HEK293 (cell line): Measurements from ENCODE around the gene PRTG.

Experiments used
- CTCF ChIA-PET: fragments of 350-600 bp; formaldehyde crosslinking; extraction: SDS; loops from one replicate; lab custom pipeline; 2021; ENCODE audit warnings: antibody characterized with exemption; lab: Yijun Ruan, JAX
- POLR2A ChIA-PET: fragments of 300-600 bp; formaldehyde crosslinking; extraction: SDS; loops from one replicate; lab custom pipeline; 2020; ENCODE audit warnings: antibody characterized with exemption, inconsistent platforms; lab: Yijun Ruan, JAX
- H3K27ac ChIP-seq: fragments of 200-500 bp; sonication (Bioruptor generic); 2 replicates; pipeline ENCODE4 v1.5.1; 2014; ENCODE audit warnings: low read depth, low read length, control low read depth, inconsistent platforms; ENCODE audit errors: extremely low read depth
- H3K36me3 ChIP-seq, 2 experiments: fragments of 200-500 bp in 1 of 2; sonication (Bioruptor generic) in 1 of 2; 1 replicate in 1 of 2; 2 replicates in 1 of 2; pipeline ENCODE4 v1.5.1; 2014 to 2017; ENCODE audit warnings: inconsistent platforms in 2 of 2, low read length in 2 of 2; ENCODE audit not compliant: control insufficient read depth in 2 of 2, insufficient read depth in 1 of 2
- H3K4me1 ChIP-seq: fragments of 200-500 bp; sonication (Bioruptor generic); 2 replicates; pipeline ENCODE4 v1.5.1; 2014; ENCODE audit warnings: mild to moderate bottlenecking, low read length, inconsistent platforms; ENCODE audit not compliant: control insufficient read depth, insufficient read depth
- H3K4me3 ChIP-seq: 2 replicates; pipeline ENCODE4 v1.5.1; 2011; ENCODE audit warnings: low read depth, mild to moderate bottlenecking, control low read depth, low read length, moderate library complexity
- H3K9me3 ChIP-seq: fragments of 200-500 bp; sonication (Bioruptor generic); 2 replicates; pipeline ENCODE4 v1.5.1; 2014; ENCODE audit warnings: low read depth, low read length, inconsistent platforms; ENCODE audit not compliant: control insufficient read depth, insufficient read depth
- BCL11A ChIP-seq: fragments of 450-650 bp; formaldehyde crosslinking; IDR thresholded peaks from 2 replicates; pipeline ENCODE4 v1.5.1; 2016; ENCODE audit warnings: low read depth, missing biosample characterization, missing genetic modification characterization
- KLF9 ChIP-seq: fragments of 450-650 bp; formaldehyde crosslinking; IDR thresholded peaks from 2 replicates; pipeline ENCODE4 v1.5.1; 2016; ENCODE audit warnings: missing biosample characterization, missing genetic modification characterization, low read depth
- MEIS1 ChIP-seq: sonication (generic); formaldehyde crosslinking; IDR thresholded peaks from 2 replicates; pipeline ENCODE4 v1.8.1; 2022; ENCODE audit warnings: missing genetic modification reagents, mild to moderate bottlenecking, borderline replicate concordance
- SP2 ChIP-seq: fragments of 450-650 bp; formaldehyde crosslinking; IDR thresholded peaks from 2 replicates; pipeline ENCODE4 v1.5.1; 2016; ENCODE audit warnings: missing biosample characterization, missing genetic modification characterization
- TCF7L2 ChIP-seq: IDR thresholded peaks from 2 replicates; pipeline ENCODE4 v1.6.1; 2011; ENCODE audit warnings: low read depth, mild to moderate bottlenecking, inconsistent platforms, low read length, moderate library complexity, borderline replicate concordance
- ZBTB10 ChIP-seq: fragments of 450-650 bp; formaldehyde crosslinking; IDR thresholded peaks from 2 replicates; pipeline ENCODE4 v1.5.1; 2016; ENCODE audit warnings: missing biosample characterization, missing genetic modification characterization
- ZBTB17 ChIP-seq: fragments of 450-650 bp; formaldehyde crosslinking; IDR thresholded peaks from 2 replicates; pipeline ENCODE4 v1.5.1; 2016; ENCODE audit warnings: missing biosample characterization, missing genetic modification characterization
- ZNF155 ChIP-seq: fragments of 450-650 bp; formaldehyde crosslinking; IDR thresholded peaks from 2 replicates; pipeline ENCODE4 v1.5.1; 2016; ENCODE audit warnings: missing biosample characterization, missing genetic modification characterization
- ZNF169 ChIP-seq: fragments of 450-650 bp; formaldehyde crosslinking; IDR thresholded peaks from 2 replicates; pipeline ENCODE4 v1.5.1; 2016; ENCODE audit warnings: missing biosample characterization, missing genetic modification characterization
- ZNF202 ChIP-seq: fragments of 450-650 bp; formaldehyde crosslinking; IDR thresholded peaks from 2 replicates; pipeline ENCODE4 v1.5.1; 2016; ENCODE audit warnings: missing biosample characterization, missing genetic modification characterization, borderline replicate concordance
- ZNF223 ChIP-seq: fragments of 450-650 bp; formaldehyde crosslinking; IDR thresholded peaks from 2 replicates; pipeline ENCODE4 v1.5.1; 2016; ENCODE audit warnings: missing biosample characterization, missing genetic modification characterization
- ZNF311 ChIP-seq: fragments of 450-650 bp; formaldehyde crosslinking; IDR thresholded peaks from 2 replicates; pipeline ENCODE4 v1.5.1; 2017; ENCODE audit warnings: missing biosample characterization, missing genetic modification characterization, borderline replicate concordance
- ZNF37A ChIP-seq: fragments of 450-650 bp; IDR thresholded peaks from 2 replicates; pipeline ENCODE4 v1.5.1; 2018; ENCODE audit warnings: missing biosample characterization, missing genetic modification characterization
- ZNF585B ChIP-seq: fragments of 450-650 bp; formaldehyde crosslinking; IDR thresholded peaks from 2 replicates; pipeline ENCODE4 v1.5.1; 2016; ENCODE audit warnings: missing biosample characterization, missing genetic modification characterization
- ZNF843 ChIP-seq: fragments of 450-650 bp; formaldehyde crosslinking; IDR thresholded peaks from 2 replicates; pipeline ENCODE4 v1.5.1; 2016; ENCODE audit warnings: missing biosample characterization, missing genetic modification characterization
- ZSCAN16 ChIP-seq: fragments of 450-650 bp; formaldehyde crosslinking; IDR thresholded peaks from 2 replicates; pipeline ENCODE4 v1.5.1; 2016; ENCODE audit warnings: missing biosample characterization, missing genetic modification characterization
- TF ChIP-seq, protein P1 (sequence below): fragments of 450-650 bp; formaldehyde crosslinking; IDR thresholded peaks from 2 replicates; pipeline ENCODE4 v1.5.1; 2016; ENCODE audit warnings: missing biosample characterization, missing genetic modification characterization
- TF ChIP-seq, protein P2 (sequence below): fragments of 450-650 bp; formaldehyde crosslinking; IDR thresholded peaks from 2 replicates; pipeline ENCODE4 v1.5.1; 2017; ENCODE audit warnings: missing biosample characterization, missing genetic modification characterization
- TF ChIP-seq, protein P3 (sequence below): fragments of 450-650 bp; formaldehyde crosslinking; IDR thresholded peaks from 2 replicates; pipeline ENCODE4 v1.5.1; 2016; ENCODE audit warnings: missing biosample characterization, missing genetic modification characterization

The PRTG gene

DNA sequence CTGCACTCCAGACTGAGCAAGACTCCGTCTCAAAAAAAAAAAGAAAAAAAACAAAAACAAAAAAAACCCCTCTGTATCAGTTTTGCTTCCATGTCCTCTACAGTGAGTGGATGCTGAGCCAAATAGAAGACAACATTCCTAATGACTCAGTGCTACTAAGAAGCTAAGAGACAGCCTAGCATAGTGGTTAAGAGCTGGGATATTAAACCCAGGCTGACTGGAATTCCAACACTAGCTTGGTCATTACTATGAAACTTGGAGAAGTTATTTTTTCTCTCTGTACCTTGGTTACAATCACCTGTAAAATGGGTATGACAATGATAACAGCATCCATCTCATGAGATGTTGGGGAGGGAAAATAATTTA lies 93.9 kb downstream of the PRTG start (continued):
- TF ChIP-seq, protein P1, sequence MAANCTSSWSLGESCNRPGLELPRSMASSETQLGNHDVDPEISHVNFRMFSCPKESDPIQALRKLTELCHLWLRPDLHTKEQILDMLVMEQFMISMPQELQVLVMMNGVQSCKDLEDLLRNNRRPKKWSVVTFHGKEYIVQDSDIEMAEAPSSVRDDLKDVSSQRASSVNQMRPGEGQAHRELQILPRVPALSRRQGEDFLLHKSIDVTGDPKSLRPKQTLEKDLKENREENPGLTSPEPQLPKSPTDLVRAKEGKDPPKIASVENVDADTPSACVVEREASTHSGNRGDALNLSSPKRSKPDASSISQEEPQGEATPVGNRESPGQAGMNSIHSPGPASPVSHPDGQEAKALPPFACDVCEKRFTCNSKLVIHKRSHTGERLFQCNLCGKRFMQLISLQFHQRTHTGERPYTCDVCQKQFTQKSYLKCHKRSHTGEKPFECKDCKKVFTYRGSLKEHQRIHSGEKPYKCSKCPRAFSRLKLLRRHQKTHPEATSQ (tag by site-specific recombination) = no peak
- TF ChIP-seq ZNF311 (tag by site-specific recombination) = no peak
- no peak for TF ChIP-seq ZNF843
- no peak for TF ChIP-seq TCF7L2
- no peak for TF ChIP-seq ZNF223
- TF ChIP-seq, protein P2, sequence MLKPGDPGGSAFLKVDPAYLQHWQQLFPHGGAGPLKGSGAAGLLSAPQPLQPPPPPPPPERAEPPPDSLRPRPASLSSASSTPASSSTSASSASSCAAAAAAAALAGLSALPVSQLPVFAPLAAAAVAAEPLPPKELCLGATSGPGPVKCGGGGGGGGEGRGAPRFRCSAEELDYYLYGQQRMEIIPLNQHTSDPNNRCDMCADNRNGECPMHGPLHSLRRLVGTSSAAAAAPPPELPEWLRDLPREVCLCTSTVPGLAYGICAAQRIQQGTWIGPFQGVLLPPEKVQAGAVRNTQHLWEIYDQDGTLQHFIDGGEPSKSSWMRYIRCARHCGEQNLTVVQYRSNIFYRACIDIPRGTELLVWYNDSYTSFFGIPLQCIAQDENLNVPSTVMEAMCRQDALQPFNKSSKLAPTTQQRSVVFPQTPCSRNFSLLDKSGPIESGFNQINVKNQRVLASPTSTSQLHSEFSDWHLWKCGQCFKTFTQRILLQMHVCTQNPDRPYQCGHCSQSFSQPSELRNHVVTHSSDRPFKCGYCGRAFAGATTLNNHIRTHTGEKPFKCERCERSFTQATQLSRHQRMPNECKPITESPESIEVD (tag by site-specific recombination) = no peak
- TF ChIP-seq ZNF202 (tag by site-specific recombination) = no peak

DNA sequence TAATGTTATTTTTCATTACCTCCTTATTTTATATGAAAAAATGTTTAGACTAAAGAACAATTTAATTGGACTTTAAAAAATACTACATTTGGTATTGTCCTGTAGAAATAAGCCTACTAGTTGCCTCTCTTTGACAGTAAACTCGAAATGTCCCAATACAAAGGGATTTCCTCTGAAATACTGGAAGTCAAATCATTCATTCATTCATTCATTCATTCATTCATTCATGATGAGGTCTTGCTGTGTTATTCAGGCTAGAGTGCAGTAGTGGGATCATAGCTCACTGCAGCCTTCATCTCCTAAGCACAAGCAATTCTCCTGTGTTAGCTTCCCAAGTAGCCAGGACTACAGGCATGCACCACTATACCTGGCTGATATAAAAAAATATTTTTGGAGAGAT lies 104.2 kb downstream of the PRTG start:
- TF ChIP-seq MEIS1 (no peak), ZBTB10 (no peak), BCL11A (tag by site-specific recombination) (no peak), ZSCAN16 (tag by site-specific recombination) (no peak), ZNF37A (tag by site-specific recombination) (no peak), ZNF169 (tag by site-specific recombination) (no peak), ZNF155 (tag by site-specific recombination) (no peak), ZNF585B (tag by site-specific recombination) (no peak), ZBTB17 (no peak), SP2 (no peak), KLF9 (tag by site-specific recombination) (no peak)
- TF ChIP-seq, protein P3, sequence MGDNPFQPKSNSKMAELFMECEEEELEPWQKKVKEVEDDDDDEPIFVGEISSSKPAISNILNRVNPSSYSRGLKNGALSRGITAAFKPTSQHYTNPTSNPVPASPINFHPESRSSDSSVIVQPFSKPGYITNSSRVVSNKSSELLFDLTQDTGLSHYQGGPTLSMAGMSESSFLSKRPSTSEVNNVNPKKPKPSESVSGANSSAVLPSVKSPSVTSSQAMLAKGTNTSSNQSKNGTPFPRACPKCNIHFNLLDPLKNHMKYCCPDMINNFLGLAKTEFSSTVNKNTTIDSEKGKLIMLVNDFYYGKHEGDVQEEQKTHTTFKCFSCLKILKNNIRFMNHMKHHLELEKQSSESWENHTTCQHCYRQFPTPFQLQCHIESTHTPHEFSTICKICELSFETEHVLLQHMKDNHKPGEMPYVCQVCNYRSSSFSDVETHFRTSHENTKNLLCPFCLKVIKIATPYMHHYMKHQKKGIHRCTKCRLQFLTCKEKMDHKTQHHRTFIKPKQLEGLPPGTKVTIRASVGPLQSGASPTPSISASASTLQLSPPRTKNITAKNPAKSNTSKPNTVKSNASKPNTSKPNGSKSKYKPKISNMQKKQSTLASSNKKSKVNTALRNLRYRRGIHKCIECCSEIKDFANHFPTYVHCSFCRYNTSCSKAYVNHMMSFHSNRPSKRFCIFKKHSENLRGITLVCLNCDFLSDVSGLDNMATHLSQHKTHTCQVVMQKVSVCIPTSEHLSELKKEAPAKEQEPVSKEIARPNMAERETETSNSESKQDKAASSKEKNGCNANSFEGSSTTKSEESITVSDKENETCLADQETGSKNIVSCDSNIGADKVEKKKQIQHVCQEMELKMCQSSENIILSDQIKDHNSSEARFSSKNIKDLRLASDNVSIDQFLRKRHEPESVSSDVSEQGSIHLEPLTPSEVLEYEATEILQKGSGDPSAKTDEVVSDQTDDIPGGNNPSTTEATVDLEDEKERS = no peak
- Histone ChIP-seq H3K36me3 (peaks cover 17 to 33% of the 10 kb centered on the region in 2 experiments), H3K4me3 (no peak overlapping the region), H3K9me3 (no peaks in the 10 kb centered on the region), H3K4me1 (no peaks in the 10 kb centered on the region), H3K27ac (no peak overlapping the region)
- ChIA-PET POLR2A (no interaction called here), CTCF (interaction anchor here (0.6 to 1.2 kb wide), 3 partner anchors 10 to 1667 kb away, joined by 3 to 4 read pairs (median 3); no protein-coding TSS in a partner anchor)
